WI38 (cell line): Measurements from ENCODE around the gene DTNBP1.

ENCODE experiments used
- H3K4me3 ChIP-seq: 2 replicates; pipeline ENCODE4 v1.5.1; 2011; ENCODE audit warnings: low read depth, mild to moderate bottlenecking, control low read depth, low read length
- CTCF ChIP-seq: IDR thresholded peaks from 2 replicates; pipeline ENCODE4 v1.5.1; 2012; ENCODE audit warnings: low read depth, mild to moderate bottlenecking, control low read depth, low read length

Gene DTNBP1

GRCh38 chr6:15477746-15478145 is 185.1 kb downstream of the DTNBP1 start:
- no peak for TF ChIP-seq CTCF
- H3K4me3 ChIP-seq: no peak overlapping the region

GRCh38 chr6:15476631-15477380 is 186.0 kb downstream of the DTNBP1 start:
- TF ChIP-seq CTCF: no peak
- no peak overlapping the region for H3K4me3 ChIP-seq

- no peak for TF ChIP-seq CTCF
- no peak overlapping the region for H3K4me3 ChIP-seq
Measured at GRCh38 chr6:15475872-15476271, 187.0 kb downstream of the DTNBP1 start.

- TF ChIP-seq CTCF: no peak
- no peak overlapping the region for H3K4me3 ChIP-seq
Measured at GRCh38 chr6:15475261-15475660, 187.6 kb downstream of the DTNBP1 start.

- TF ChIP-seq CTCF: no peak
- no peak overlapping the region for H3K4me3 ChIP-seq
Measured at GRCh38 chr6:15474196-15474595, 188.6 kb downstream of the DTNBP1 start.

- H3K4me3 ChIP-seq: no peak overlapping the region
- no peak for TF ChIP-seq CTCF
Measured at GRCh38 chr6:15473741-15474161, 189.1 kb downstream of the DTNBP1 start.

- no peak overlapping the region for H3K4me3 ChIP-seq
- no peak for TF ChIP-seq CTCF
Measured at GRCh38 chr6:15473174-15473573, 189.7 kb downstream of the DTNBP1 start.
